ENCODE results near the gene TEX19.

TEX19 gene

GRCh38 chr17:82403662-82404660 lies 44.9 kb downstream of the TEX19 start:
- no peak for TF ChIP-seq CTCF (IDR thresholded peaks at IDR 0.05)
- H3K9me3 Mint-ChIP-seq, result no peaks in the 10 kb centered on the region
- H3K27ac Mint-ChIP-seq, result peak overlapping the region; percentile 54
- peaks cover 5% of the 10 kb centered on the region for H3K27me3 Mint-ChIP-seq (ENCODE audit: low read depth, poor library complexity)
- H3K4me3 Mint-ChIP-seq, result no peak overlapping the region
- H3K4me1 Mint-ChIP-seq, result peaks cover 23% of the 10 kb centered on the region
- no peak for DNase-seq
- H3K36me3 Mint-ChIP-seq (ENCODE audit: low read depth), result peaks cover 40% of the 10 kb centered on the region

GRCh38 chr17:82405051-82405450 lies 46.0 kb downstream of the TEX19 start:
- H3K4me3 Mint-ChIP-seq, result no peak overlapping the region
- H3K36me3 Mint-ChIP-seq (ENCODE audit: low read depth), result peaks cover 35% of the 10 kb centered on the region
- TF ChIP-seq CTCF (IDR thresholded peaks at IDR 0.05), result no peak
- peaks cover 16% of the 10 kb centered on the region for H3K4me1 Mint-ChIP-seq
- no peak for DNase-seq
- H3K9me3 Mint-ChIP-seq, result no peaks in the 10 kb centered on the region
- peaks cover 3% of the 10 kb centered on the region for H3K27me3 Mint-ChIP-seq (ENCODE audit: low read depth, poor library complexity)
- peak overlapping the region; percentile 91 for H3K27ac Mint-ChIP-seq

GRCh38 chr17:82406131-82406671 lies 47.2 kb downstream of the TEX19 start:
- no peak for TF ChIP-seq CTCF (IDR thresholded peaks at IDR 0.05)
- Mint-ChIP-seq H3K4me1 (peaks cover 12% of the 10 kb centered on the region), H3K9me3 (no peaks in the 10 kb centered on the region), H3K36me3 (ENCODE audit: low read depth) (peaks cover 26% of the 10 kb centered on the region), H3K4me3 (no peak overlapping the region), H3K27ac (no peak overlapping the region), H3K27me3 (ENCODE audit: low read depth, poor library complexity) (no peaks in the 10 kb centered on the region)
- DNase-seq, result no peak

GRCh38 chr17:82407255-82407654 lies 48.2 kb downstream of the TEX19 start:
- Mint-ChIP-seq H3K36me3 (ENCODE audit: low read depth) (peaks cover 20% of the 10 kb centered on the region), H3K27ac (no peak overlapping the region), H3K9me3 (no peaks in the 10 kb centered on the region), H3K4me1 (peaks cover 12% of the 10 kb centered on the region), H3K27me3 (ENCODE audit: low read depth, poor library complexity) (no peaks in the 10 kb centered on the region), H3K4me3 (no peak overlapping the region)
- no peak for TF ChIP-seq CTCF (IDR thresholded peaks at IDR 0.05)
- no peak for DNase-seq

GRCh38 chr17:82408288-82408937 lies 49.4 kb downstream of the TEX19 start:
- H3K4me3 Mint-ChIP-seq, result no peak overlapping the region

More at GRCh38 chr17:82408288-82408937, 49.4 kb downstream of the TEX19 start:
- Mint-ChIP-seq H3K9me3 (no peaks in the 10 kb centered on the region), H3K4me1 (peaks cover 12% of the 10 kb centered on the region), H3K27ac (peak overlapping the region; percentile 69), H3K27me3 (ENCODE audit: low read depth, poor library complexity) (no peaks in the 10 kb centered on the region), H3K36me3 (ENCODE audit: low read depth) (peaks cover 15% of the 10 kb centered on the region)
- no peak for DNase-seq
- no peak for TF ChIP-seq CTCF (IDR thresholded peaks at IDR 0.05)

Data from nephron progenitor cell (in vitro differentiated cells).